ENCODE data around the gene BICC1. TPM values are rescaled to one million over a fixed set of nuclear protein-coding genes. Genes with fewer than 3 reads are reported as not detected.

Gene BICC1
- total RNA-seq, 1 experiment from 2014 or later: 70.2 TPM

DNA sequence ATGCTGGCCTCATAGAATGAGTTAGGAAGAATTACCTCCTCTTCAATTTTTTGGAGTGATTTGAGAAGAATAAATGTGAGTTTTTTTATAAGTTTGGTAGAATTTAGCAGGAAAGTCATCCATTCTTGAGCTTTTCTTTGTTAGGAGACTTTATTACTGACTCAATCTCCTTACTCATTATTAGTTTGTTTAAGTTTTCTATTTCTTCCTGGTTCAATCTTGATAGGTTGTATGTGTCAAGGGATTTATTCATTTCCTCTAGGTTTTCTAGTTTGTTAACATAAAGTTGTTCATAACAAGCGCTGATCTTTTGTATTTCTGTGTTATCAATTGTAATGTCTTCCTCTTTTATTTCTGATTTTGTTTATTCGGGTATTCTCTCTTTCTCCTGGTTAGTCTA, 47.4 kb downstream of the BICC1 start:
- intact Hi-C loops (cut with micrococcal nuclease; ENCODE audit: unreplicated experiment): no loop called here
- peaks cover 7% of the 10 kb centered on the region for H3K36me3 Mint-ChIP-seq (ENCODE audit: insufficient read depth, unreplicated experiment)
- H3K9me3 Mint-ChIP-seq (ENCODE audit: low read depth, unreplicated experiment): peaks cover 4% of the 10 kb centered on the region
- peak overlapping the region; percentile 66 for H3K27ac Mint-ChIP-seq (ENCODE audit: unreplicated experiment)
- TF ChIP-seq, protein P1, sequence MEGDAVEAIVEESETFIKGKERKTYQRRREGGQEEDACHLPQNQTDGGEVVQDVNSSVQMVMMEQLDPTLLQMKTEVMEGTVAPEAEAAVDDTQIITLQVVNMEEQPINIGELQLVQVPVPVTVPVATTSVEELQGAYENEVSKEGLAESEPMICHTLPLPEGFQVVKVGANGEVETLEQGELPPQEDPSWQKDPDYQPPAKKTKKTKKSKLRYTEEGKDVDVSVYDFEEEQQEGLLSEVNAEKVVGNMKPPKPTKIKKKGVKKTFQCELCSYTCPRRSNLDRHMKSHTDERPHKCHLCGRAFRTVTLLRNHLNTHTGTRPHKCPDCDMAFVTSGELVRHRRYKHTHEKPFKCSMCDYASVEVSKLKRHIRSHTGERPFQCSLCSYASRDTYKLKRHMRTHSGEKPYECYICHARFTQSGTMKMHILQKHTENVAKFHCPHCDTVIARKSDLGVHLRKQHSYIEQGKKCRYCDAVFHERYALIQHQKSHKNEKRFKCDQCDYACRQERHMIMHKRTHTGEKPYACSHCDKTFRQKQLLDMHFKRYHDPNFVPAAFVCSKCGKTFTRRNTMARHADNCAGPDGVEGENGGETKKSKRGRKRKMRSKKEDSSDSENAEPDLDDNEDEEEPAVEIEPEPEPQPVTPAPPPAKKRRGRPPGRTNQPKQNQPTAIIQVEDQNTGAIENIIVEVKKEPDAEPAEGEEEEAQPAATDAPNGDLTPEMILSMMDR (IDR thresholded peaks at IDR 0.05; ENCODE audit: unreplicated experiment): no peak
- H3K27me3 Mint-ChIP-seq (ENCODE audit: unreplicated experiment): no peaks in the 10 kb centered on the region
- peaks cover 68% of the 10 kb centered on the region for H3K4me1 Mint-ChIP-seq (ENCODE audit: low read depth, unreplicated experiment)
- DNase-seq: no peak
- peak overlapping the region; percentile 44 for H3K4me3 Mint-ChIP-seq (ENCODE audit: low read depth, unreplicated experiment)
- no TSS peak for BruUV-seq (replicated peaks)
- CTCF ChIA-PET: no interaction called here

DNA sequence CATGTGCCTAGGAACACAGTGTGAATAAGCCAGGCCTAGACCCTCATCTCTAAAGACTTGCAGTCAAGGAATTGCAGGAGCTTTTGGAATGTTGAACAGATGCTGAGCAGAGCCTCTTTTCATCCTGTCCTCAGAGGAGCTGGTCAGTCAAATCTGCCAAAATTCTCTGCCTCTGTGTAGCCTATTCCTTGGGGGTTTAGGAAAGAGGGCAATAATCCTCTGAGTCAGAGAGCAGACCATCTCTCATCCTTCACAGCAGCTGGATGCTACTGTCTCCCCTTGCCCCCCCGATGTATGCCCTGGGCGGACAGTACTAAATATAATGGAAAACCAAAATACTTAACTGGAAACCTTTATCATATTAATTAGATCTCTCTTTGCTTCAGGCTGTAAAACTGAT, 52.6 kb downstream of the BICC1 start:
- DNase-seq: no peak
- Mint-ChIP-seq H3K9me3 (ENCODE audit: low read depth, unreplicated experiment) (peaks cover 9% of the 10 kb centered on the region), H3K36me3 (ENCODE audit: insufficient read depth, unreplicated experiment) (peaks cover 7% of the 10 kb centered on the region), H3K4me1 (ENCODE audit: low read depth, unreplicated experiment) (peaks cover 66% of the 10 kb centered on the region), H3K4me3 (ENCODE audit: low read depth, unreplicated experiment) (no peak overlapping the region), H3K27me3 (ENCODE audit: unreplicated experiment) (no peaks in the 10 kb centered on the region), H3K27ac (ENCODE audit: unreplicated experiment) (peak overlapping the region; percentile 16)
- intact Hi-C loops (cut with micrococcal nuclease; ENCODE audit: unreplicated experiment): no loop called here
- CTCF ChIA-PET: interaction anchor here (0.6 kb wide), 1 partner anchor 117 kb away, joined by 5 read pairs; no protein-coding TSS in a partner anchor
- TF ChIP-seq, protein P1 (IDR thresholded peaks at IDR 0.05; ENCODE audit: unreplicated experiment): no peak
- BruUV-seq (replicated peaks): no TSS peak

DNA sequence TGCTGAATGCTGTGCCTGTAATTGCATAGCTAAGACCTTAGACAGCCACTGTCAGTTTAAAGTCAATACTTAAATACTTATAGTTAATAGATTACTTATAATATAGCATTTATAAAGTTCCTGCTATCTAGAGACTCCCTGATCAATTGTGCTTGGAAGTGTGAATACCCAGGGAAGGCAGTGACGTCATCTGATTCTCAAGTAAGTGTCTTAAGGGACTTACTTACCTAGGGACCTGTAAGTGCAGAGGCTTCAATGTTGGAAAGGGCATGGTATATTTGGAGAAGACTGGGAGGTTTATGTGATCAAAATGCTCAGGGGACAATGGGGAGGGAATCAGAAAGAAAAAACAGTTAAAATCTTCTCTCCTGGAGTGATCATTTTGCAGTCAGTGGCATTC, 55.0 kb downstream of the BICC1 start:
- no TSS peak for BruUV-seq (replicated peaks)
- TF ChIP-seq, protein P1 (IDR thresholded peaks at IDR 0.05; ENCODE audit: unreplicated experiment): no peak
- Mint-ChIP-seq H3K9me3 (ENCODE audit: low read depth, unreplicated experiment) (peaks cover 13% of the 10 kb centered on the region), H3K36me3 (ENCODE audit: insufficient read depth, unreplicated experiment) (peaks cover 17% of the 10 kb centered on the region), H3K4me3 (ENCODE audit: low read depth, unreplicated experiment) (peak overlapping the region; percentile 8), H3K27me3 (ENCODE audit: unreplicated experiment) (no peaks in the 10 kb centered on the region), H3K27ac (ENCODE audit: unreplicated experiment) (peak overlapping the region; percentile 75), H3K4me1 (ENCODE audit: low read depth, unreplicated experiment) (peaks cover 48% of the 10 kb centered on the region)
- no peak for DNase-seq
- intact Hi-C loops (cut with micrococcal nuclease; ENCODE audit: unreplicated experiment): no loop called here
- CTCF ChIA-PET: no interaction called here

DNA sequence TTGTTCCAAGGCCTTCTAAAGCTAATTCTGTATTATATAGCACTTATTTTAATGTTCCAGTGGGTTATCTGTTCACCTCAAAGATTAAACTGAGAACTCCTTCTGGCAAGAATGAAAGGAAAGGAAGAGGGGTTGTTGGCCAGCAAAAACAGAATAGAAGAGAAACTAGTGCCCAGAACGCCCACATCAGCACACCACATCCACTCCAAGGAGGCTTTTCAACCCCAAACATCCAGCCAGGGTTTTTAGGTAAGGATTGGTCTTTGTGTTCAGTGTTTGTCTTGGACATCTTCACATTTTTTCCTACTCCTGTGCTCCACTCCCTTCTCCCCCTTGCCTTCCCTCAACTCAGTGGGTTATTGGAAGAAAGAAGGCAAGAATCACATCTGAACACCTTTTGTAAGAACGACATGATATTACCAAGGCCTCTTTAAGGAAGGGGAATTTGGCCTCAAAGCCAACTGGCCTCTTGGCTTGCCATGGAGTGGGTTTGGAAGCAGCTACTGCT, 55.8 kb downstream of the BICC1 start:
- Mint-ChIP-seq H3K9me3 (ENCODE audit: low read depth, unreplicated experiment) (peaks cover 11% of the 10 kb centered on the region), H3K27me3 (ENCODE audit: unreplicated experiment) (no peaks in the 10 kb centered on the region), H3K4me3 (ENCODE audit: low read depth, unreplicated experiment) (peak overlapping the region; percentile 8), H3K27ac (ENCODE audit: unreplicated experiment) (peak overlapping the region; percentile 75), H3K36me3 (ENCODE audit: insufficient read depth, unreplicated experiment) (peaks cover 17% of the 10 kb centered on the region), H3K4me1 (ENCODE audit: low read depth, unreplicated experiment) (peaks cover 48% of the 10 kb centered on the region)
- CTCF ChIA-PET: no interaction called here
- no TSS peak for BruUV-seq (replicated peaks)
- DNase-seq: no peak
- TF ChIP-seq, protein P1 (IDR thresholded peaks at IDR 0.05; ENCODE audit: unreplicated experiment): no peak
- intact Hi-C loops (cut with micrococcal nuclease; ENCODE audit: unreplicated experiment): no loop called here
